NCI-H1436 treated with DMSO at 0.1 percent for 48 hours (cell line): ENCODE measurements around the gene GLRX.
"Not testable (repeated sequence)": the region's sequence is repeated elsewhere in the genome, so short reads cannot be mapped to it uniquely, and the experiment has no call there.

Source experiments
- DNase-seq: peaks from one replicate; lab custom pipeline; 2025; lab: John Stamatoyannopoulos, UW

Gene GLRX

DNA sequence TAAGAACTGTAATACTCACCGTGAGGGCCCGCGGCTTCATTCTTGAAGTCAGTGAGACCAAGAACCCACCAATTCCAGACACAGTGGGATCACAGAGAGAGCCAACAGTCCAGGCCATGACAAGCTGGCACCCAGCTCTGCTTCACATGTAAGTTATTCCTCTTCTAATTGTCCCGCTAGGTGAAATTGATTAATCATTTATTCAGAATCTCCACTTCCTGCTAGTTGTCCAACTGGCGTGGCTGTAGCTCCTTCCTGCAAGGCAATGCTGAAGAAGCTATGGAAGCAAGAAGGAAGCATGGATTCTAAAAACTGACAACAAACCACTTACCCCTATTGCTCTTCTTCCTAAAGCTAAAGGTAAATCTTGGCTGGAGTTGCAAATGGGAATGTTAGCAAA lies 30.0 kb upstream of the GLRX start:
- DNase-seq, result no peak

DNA sequence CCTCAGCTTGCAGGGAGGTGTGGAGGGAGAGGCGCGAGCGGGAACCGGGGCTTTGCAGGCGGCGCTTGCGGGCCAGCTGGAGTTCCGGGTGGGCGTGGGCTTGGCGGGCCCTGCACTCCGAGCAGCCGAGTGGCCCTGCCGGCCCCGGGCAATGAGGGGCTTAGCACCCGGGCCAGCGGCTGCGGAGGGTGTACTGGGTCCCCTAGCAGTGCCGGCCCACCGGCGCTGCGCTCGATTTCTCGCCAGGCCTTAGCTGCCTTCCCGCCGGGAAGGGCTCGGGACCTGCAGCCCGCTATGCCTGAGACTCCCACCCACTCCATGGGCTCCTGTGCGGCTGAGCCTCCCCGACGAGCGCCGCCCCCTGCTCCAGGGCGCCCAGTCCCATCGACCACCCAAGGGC lies 28.6 kb upstream of the GLRX start:
- not testable (repeated sequence) for DNase-seq

DNA sequence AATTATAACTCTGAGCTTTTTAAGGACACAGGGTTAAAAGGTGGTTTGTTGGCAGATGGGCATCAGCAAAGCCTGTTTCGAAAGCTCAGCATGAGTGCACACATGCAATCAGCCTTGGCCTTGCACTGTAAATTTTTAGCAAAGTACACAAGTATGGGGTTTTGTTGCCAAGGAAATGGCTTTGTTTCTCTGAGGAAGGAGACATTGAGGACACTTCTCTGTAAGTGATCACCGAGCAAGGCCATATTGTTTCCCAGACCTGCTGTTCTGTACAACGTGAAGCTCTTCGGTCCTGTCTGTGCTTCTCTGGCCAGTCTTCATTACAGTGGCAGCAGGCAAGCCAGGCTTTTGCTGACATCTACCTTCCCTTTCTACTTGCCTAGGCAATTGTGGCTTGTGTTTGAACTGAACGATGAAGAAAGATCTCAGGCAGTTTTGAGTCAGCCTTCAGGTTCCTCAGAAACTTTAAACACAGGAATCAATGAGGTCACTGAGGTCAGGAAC lies 27.9 kb upstream of the GLRX start:
- DNase-seq, result no peak

DNA sequence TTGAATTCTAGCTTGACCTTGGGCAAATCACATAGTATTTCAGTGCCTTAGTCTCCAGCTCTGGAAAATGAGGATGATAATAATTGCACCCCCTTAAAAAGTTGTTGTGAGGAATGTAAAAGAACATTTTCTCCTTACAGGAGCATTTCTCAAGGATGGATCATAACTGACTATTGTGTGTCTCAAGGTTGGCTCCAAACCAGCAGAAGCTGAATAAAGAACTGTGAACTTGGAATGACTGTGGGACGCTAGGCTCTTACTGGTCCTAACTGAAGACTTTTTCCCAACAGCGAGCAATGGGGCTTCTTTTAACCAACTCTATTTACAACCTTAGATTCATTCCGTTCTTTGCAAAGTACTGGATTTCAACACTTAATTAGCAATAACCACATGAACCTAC lies 26.2 kb upstream of the GLRX start:
- DNase-seq, result no peak

DNA sequence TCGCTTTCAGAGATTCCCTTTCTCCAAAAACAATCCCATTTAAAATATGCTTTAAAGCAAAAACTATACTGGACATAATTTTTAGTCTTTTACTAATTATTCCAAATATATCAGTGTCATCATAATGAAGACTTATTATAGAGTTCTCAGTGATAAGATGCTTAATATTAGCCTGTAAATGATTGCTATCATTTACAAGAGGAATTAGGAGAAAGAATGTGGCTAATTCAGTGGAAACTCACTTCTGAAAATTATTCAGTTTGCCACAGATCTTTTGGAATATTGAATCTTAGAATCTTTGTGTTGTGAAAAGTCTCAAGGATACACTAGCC lies 24.7 kb upstream of the GLRX start:
- no peak for DNase-seq

DNA sequence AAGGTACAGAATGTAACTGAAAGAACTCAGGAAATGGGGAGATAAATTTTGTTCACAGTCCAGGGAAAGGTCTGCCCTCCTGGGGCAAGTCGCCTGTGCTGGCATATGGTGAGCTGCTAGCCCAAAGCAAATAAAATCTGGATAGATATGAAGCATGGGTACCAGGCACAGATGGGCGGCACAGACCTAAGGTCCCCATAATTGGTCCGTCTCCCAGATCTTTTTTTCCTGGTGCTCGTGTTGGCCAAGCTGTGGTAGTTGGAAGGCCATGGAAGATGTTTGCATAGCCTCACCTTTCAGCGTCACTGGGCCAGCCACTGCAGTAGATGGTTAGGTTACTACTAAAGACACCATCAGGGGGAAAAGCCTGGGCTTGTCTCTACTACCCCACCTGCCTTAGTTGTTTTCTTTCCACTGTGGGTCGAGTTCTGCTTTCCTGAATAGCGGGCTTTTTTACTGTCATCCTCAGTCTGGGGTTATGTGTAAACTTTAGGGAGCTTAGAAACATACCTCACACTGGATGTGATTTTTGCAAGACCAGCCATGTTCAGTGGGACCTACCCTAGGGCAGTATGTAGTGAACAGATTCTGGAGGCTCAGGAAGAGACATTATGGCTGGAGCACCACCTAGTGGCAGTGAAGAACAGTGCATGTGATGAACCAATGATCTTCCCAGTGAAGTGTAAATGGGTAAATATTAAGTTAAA lies 24.2 kb upstream of the GLRX start:
- peak; percentile 14 for DNase-seq

DNA sequence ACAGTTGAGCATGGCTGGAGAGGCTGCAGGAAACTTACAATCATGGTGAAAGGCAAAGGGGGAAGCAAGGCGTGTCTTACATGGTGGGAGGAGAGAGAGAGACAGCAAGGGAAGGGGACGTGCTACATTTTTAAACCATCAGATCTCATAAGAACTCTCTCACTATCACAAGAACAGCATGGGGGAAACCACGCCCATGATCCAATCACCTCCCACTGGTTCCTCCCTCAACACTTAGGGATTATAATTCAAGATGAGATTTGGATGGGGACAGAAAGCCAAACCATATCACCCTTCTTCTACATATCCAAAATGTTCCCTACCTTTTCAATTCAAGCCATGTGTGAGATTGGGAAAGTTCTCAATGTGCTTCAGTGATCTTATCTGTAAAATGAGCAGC lies 22.9 kb upstream of the GLRX start:
- DNase-seq, result no peak

DNA sequence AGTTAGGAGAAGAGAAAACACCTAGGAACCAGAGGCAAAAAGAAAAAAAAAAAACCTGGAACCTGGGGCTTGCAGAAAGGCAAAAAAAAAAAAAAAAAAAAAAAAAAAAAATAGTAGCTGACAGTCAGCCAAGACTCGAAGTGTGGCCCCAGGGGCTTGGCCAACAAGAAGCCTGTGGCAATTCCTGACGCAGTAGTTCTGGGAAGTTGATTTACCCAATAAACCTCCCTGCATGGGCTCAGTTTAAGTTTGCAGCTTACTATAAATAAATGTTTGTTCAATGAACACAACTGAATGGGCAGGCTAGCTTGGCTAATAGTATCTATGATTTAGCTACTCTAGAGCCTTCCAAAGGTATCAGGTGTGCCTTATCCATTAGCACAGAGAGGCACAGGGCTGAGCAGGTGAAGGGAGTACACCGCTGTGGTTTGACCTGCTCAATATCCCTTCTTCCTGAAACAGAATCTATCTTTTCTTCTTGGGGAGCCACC lies 21.3 kb upstream of the GLRX start:
- DNase-seq, result no peak

DNA sequence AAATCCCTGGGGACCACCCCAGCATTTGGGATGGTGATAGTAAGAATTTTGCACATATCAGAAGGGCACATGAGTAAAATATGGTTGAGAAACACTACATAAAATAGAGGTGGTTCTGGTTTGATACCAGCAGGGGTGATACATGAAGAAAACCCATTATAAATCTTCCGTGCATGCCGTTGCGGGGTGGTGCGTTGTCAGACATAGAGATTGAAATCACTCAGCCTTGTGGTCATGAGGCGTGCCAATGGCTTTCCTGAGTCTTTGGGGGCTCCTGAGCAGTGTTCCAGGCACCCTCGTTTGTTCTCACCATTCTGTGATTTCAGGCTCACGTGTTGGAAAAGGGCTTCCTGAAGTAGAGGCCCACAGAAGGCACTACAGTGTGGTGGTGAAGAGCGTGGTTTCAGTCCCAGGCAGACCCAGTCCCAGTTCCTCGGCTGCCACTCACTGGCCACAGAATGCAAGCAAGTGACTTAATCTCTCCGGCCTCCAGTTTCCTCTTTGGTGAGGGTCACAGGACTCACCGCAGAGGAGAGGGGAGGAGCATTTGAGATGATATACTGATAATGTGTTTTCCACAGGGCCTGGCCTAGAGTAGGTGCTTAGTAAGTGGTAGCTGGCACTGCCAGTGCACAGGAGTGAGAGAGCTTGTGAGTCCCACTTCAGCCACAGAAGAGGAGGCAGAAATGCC lies 20.5 kb upstream of the GLRX start:
- DNase-seq, result no peak

DNA sequence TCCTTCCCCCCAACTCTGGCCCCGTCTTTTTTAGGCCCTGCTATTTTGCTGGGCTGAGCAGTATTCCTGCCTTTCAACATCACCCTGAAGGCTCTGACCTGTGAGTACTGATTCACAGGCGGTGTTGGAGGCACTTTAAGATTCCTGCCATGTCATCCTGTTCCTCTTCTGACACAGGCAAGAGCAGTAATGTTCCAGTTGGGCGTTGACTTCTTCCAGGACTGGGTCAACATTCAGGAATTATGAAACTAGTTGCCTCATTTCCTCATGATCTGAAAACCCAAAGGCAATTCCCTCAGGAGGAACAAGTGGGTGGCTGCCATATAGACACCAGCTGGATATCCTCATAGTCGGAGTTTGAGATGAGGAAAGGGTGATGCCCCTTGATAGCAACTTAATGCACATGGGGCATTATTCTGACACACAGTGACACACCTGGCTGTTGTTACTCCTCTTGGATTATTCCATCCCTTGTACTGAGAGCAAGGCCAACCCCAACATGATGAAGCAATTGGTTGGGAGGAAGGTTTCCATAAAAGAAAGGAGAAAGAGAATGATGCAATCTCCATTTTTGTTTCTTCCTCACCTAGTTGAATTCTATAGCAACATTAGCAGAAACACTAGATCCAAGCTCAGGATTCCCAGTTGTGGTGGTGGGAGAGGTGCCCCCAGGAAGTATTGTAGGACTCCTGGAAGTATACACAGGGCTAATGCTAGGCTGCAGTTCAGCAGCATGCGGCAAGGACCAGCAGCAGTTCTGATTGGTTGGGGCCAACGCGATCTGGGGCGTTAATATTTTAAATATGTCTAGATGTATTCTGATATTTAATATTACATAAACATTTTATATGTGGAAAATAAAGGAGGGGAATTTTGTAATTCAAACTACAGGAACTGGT lies 19.6 kb upstream of the GLRX start:
- DNase-seq, result no peak

DNA sequence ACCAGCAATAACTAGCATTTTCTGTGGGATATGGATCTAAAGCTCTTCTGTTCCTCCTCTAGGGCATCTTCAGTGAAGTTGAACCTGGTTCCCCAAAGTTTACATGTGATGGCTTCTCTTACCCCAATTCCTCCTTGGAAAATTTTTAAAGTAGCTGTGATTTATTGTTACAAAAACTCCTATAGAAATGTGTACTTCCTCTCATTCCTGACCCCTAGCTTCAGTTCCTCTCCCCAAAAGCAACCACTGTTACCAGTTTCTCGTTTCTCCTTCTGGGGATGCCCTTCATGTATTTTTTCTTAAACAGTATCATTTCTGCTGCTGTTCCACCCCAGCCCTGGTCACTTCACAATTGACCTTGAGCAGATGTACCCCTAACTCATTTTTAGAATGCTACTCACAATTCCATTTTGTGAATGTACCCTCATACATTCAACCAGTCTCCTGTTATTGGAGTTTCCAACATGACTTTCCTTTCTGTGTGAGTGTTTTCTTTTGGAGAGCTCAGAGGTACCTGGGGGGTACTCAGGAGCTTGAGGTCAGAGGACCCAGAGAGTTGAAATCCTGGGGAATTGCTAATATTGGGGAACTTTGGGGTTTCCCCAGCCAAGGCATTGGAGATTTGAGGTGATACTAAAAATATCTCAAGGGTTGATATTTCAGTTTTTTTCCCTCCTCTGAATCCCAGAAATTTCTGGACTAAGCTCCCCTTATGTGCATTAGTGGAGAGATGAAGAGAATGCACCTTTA lies 18.6 kb upstream of the GLRX start:
- no peak for DNase-seq

DNA sequence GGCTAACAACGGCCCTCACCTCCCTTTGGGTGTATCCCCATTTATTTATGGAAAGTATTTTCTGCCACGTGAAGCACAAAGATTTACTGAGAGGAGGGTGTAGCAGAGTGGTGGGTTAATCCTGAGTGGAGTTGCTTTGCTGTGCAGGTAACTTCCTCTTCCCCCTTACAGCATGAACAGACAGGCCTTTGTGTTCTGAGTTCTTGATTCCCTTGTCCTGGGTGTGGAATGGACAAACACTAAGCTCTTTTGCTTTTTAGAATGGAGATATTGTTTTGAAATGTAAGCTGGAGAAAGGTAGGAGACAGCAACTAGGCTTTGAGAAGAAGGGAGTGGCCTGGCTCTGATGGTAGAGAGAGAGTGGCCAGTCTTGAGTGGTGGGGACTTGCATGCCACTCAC lies 17.1 kb upstream of the GLRX start:
- no peak for DNase-seq

DNA sequence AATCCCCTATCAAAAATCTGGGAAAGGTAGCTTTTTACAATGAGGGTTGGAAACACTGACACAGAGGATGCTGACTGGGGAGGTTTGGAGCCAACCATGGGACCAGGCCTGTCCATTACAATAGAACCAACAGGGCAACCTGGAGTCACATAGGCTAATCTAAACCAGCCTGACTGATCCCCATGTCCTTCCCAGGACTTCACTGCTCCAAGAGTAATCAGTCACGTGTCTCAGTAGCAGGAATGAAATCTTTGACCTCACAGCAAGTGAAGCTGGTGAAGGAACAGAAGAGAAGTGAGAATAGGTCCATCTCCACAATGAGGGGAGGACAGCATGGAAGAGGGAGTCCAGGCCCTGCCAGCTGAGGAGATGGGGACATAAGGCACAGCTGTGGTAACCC lies 16.0 kb upstream of the GLRX start:
- no peak for DNase-seq

DNA sequence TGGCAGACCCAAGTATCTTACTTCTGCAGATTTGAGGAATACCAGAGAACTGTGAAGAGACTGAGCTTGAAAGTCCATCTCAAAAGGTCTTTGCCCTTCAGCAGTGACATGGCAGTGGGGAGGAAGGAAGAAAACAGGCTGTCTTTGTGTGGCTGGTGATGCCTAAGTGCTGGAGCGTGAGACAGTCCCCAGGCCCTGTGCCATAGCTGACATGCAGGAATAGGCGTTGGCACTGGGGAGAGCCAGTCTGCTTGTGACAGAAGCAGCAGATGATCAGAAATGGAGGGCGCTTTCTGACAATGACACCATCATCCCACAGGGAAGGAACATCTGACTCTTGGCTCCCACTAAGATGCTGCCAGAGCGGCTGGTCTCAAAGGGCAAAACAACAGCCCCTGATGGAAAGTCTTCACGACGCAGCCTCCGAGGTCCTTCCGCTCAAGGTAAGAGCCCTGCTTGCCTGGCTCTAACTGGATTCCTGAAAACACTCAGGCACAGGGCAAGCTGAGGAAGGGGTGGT lies 15.5 kb upstream of the GLRX start:
- no peak for DNase-seq

DNA sequence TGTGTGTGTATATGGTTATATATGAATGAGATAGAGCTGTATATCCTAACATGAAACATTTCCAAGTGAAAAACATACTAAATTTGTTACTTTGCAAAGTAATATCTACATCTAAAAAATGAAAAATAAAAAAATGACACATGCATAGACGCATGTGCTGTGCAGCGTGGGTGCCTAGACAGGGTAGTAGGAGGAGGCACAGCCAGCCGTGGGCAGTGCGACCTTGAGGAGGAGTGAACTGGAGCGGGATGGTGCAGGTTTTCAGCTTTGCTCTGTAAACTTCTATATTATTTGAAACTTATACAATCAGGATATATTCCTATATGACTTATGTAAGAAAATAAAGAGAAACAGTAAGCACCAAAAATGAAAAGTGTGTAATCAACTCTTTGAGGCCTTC lies 15.0 kb upstream of the GLRX start:
- DNase-seq, result no peak

DNA sequence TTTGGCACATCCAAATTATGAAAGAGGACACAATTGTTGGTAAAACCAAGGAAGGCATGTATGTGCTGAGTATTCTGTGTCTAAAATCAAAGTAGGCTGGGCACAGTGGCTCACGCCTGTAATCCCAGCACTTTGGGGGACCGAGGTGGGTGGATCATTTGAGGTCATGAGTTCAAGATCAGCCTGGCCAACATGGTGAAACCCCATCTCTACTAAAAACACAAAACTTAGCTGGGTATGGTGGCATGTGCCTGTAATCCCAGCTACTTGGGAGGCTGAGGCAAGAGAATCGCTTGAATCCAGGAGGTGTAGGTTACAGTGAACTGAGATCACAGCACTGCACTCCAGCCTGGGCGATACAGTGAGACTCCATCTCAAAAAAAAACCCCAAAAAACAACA lies 14.4 kb upstream of the GLRX start:
- not testable (repeated sequence) for DNase-seq

DNA sequence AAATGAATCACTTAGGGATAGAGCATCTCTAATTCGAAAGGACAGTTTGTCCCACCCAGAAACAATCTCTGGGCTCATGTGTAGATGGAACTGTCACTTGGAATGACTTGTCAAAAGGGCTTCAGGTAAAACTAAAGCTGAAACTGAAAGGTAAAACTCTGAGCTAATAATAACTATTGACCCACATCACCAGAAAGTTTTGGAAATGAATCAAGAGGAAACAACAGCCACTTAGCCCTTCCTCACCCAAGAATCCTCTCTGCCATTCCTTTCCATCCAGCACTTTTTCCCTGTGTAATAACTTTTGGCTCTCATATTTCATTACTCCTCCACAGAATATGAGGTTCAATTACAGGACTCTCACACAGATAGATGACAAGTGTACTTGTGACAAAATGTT lies 14.0 kb upstream of the GLRX start:
- no peak for DNase-seq

DNA sequence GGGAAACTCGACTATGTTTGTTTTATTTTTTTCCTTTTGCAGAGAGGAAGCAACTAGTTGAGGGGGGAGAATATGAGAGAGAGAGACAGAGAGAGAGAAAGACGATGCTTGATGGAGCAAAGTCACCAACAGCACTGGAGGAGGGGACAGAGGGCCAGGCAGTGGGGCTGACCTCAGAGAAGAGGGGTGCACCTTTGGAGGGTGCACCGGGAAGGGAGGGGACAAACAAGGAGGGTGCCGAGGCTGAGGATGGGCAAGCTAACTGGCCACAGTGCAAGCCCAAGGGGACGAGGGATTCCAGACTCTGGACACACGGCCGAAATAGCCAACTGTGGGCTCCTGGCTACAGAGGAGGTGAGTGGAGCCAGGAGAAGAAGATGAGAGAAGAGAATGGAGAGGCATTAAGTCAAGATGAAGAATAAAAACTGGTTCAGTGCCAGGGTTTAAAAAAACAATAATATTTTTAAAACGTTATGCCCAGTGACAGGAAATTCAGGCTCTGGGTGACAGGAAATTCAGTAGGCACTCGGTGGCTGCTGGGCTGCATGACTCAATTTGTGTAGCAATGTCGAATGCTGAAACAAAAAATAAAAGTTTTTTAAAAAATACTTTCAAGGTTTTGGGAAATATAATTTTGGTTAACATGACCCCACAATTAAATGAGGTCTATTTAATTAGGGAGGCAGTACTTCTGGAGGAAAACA lies 13.3 kb upstream of the GLRX start:
- no peak for DNase-seq

DNA sequence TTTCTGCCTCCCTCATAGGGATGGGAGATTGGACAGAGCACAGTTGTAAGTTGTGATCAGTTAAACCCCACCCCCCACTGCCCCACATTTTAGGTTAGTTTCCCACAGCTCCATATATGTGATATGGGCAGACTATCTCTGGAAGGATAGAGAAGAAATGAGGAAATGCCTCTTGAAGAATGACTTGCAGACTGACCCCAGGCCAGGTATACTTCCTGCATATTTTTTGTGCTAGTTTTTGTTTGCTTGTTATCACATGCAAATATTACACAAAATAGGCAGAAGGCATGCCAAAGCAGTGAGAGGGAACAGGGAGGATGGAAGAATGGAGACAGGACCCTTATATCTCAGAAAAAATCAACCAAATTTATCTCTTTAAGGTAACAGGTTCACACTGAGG lies 10.1 kb upstream of the GLRX start:
- no peak for DNase-seq

DNA sequence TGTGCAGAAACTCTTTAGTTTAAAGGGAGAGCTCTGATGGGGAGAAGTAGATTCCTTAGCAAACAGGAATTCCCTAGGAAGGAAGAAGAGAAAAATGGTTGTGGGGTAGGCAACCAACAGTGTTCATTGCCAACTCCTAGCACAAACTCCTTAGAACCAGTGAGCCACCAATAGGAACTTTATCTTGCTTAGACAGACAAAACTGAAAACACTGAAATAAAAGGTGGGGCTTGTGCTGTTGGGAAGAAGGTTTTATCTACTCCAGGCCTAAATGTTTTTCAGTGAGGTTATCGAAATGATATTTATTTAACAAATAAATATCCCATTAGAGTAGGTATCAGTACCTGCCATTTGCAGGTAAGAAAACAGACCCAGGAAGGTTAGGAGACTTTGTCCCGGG lies 7.7 kb upstream of the GLRX start:
- DNase-seq, result no peak

DNA sequence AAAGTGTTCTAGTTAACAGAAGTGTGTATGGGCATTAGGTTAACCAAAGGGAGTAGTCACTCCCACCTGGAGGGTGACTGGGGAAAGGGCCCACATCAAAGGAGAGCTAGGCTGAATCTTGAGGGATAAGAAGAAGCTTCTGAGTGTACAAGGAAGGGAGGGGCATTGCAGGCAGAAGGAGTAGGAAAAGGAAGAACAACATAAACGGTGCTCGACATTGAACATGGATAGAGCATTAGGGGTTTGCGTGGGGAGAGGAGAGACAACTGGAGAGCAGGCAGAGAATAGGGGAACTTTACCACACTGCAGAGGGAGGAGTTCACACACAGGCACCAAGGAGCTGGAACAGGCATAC lies 5.3 kb upstream of the GLRX start:
- no peak for DNase-seq
